ENCODE results near the gene BRD1. TPM values are rescaled to one million over a fixed set of nuclear protein-coding genes. Genes with fewer than 3 reads are reported as not detected.

BRD1 gene
- total and polyA plus RNA-seq, 9 of the 15 experiments (the other 6 are each of a cell fraction or from before 2014, with no cell fraction given): 0.42 to 17.6 (median 5.5) TPM

GRCh38 chr22:49807780-49808708, 19.6 kb downstream of the BRD1 start (continued):
- TF ChIP-seq ZNF512 (tag; IDR thresholded peaks at IDR 0.05): no peak
- TF ChIP-seq ZBTB12 (CRISPR knock-in tag; IDR thresholded peaks at IDR 0.05): no peak
- TF ChIP-seq CREB5 (CRISPR knock-in tag; IDR thresholded peaks at IDR 0.05): no peak
- no peak for TF ChIP-seq CTCF (IDR thresholded peaks at IDR 0.05 in 2 of 3, conservative IDR thresholded peaks at IDR 0.05 in 1 of 3; ENCODE audit: insufficient read depth in 2 of 3, low read depth in 1 of 3, low read length in 3 of 3)
- peak; percentile 67 for TF ChIP-seq NFIC (IDR thresholded peaks at IDR 0.05)
- no peak for TF ChIP-seq PHF21A (IDR thresholded peaks at IDR 0.05; ENCODE audit: borderline replicate concordance, low read depth)
- TF ChIP-seq ZNF592 (IDR thresholded peaks at IDR 0.05): peak; percentile 89
- TF ChIP-seq TEAD2 (tag; IDR thresholded peaks at IDR 0.05): no peak; the same call in 1 of the 2 replicates
- TF ChIP-seq ZNF3 (CRISPR knock-in tag; IDR thresholded peaks at IDR 0.05): no peak
- TF ChIP-seq ATF2 (CRISPR knock-in tag; IDR thresholded peaks at IDR 0.05): no peak
- TF ChIP-seq POLR2AphosphoS5 (IDR thresholded peaks at IDR 0.05; ENCODE audit: control insufficient read depth, insufficient read depth, low read depth, low read length): no peak

Data from K562 (cell line).